Mucosa of descending colon (tissue), 3 donors: ENCODE data around the gene GALNT18. TPM values are rescaled to one million over a fixed set of nuclear protein-coding genes. Genes with fewer than 3 reads are reported as not detected.

Experiments used
- ATAC-seq: fragments of 200-7000 bp; cut with Tn5 transposase; one replicate; pipeline ENCODE4 v1.9.1; 2020; ENCODE audit warnings: mild to moderate bottlenecking, moderate library complexity
- DNase-seq, 3 donors: peaks; one replicate each; pipeline ENCODE4 v3.0.0-alpha.2; 2020
- H3K36me3 ChIP-seq: fragments of 200-600 bp; one replicate; pipeline ENCODE4 v1.8.0; 2021; ENCODE audit warnings: low read depth, mild to moderate bottlenecking
- H3K4me1 ChIP-seq: fragments of 200-600 bp; one replicate; pipeline ENCODE4 v1.8.0; 2021; ENCODE audit warnings: low read depth, mild to moderate bottlenecking
- H3K4me3 ChIP-seq: fragments of 200-600 bp; one replicate; pipeline ENCODE4 v1.8.0; 2021; ENCODE audit warnings: mild to moderate bottlenecking
- H3K9me3 ChIP-seq: fragments of 200-600 bp; one replicate; pipeline ENCODE4 v1.8.0; 2021; ENCODE audit warnings: mild to moderate bottlenecking
- intact Hi-C, 2 donors: fragments of 100-400 bp; cut with DNase I in 1 of 2; cut with micrococcal nuclease in 1 of 2; formaldehyde crosslinking; loops; one replicate each; pipeline versions ENCODE4 v1.11.0 to v1.11.1; 2022; cut with DNase I, micrococcal nuclease
- total RNA-seq, 3 donors: library from RNA; stranded (reverse); fragmentation: NEBNext Ultra II Directional in 2 of 3; extraction: Animal tissue kit (Norgen Biotek cat#: 25700) in 2 of 3; gene quantifications; one replicate each; pipeline versions ENCODE4 v1.2.1 to v1.2.4, GENCODE V29; 2021 to 2023
- TF ChIP-seq, protein P1 (sequence below): fragments of 200-600 bp; IDR thresholded peaks from one replicate; pipeline ENCODE4 v1.8.0; 2022; ENCODE audit warnings: antibody characterized with exemption, mild to moderate bottlenecking
- donor health status: DM: no; HTN: no; CAD: no; lungs with moderate emphysema.
- donor health status: DM: no; HTN: no; CAD: no.
- donor health status: DM: no; HTN: yes; CAD: no.

GALNT18 gene
- total RNA-seq, 3 donors from 2014 or later = 2.0 to 27.8 (median 5.4) TPM

DNA sequence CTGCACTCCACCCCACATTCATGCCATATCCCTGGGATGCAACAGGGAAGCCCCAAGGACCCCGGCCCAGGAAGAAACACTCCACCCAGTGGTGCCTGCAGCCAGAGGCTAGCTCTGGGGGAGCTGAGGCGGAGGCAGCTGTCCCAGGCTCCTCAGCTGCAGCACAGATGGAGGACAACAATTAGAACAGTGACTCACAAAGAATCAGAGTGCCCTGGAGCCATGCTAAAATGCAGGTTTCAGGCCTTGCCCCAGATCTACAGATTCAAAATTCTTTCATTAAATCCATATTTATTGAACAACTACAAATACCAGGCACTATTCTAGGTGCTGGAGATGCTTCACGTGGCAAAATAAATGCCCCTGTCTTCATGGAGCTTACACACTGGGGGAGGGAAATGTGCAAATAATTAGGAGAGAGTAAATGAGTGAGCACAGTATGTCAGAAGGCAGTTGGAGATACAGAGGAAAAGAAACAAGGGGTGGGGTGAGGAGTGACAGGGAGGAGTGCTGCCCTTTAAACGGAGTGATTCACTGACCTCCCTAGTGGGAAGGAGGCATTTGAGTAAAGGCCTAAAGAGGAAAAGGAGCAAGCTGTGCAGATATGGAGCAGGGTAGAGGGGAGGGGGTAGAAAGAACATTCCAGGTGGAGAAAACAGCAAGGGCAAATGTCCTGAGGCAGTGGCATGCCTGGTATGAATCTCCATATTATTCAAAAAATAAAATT is 195.4 kb downstream of the GALNT18 start:
- Histone ChIP-seq H3K9me3 (no peaks in the 10 kb centered on the region), H3K36me3 (no peaks in the 10 kb centered on the region), H3K4me1 (no peaks in the 10 kb centered on the region), H3K4me3 (no peak overlapping the region)
- peak; percentile 78 for ATAC-seq
- TF ChIP-seq, protein P1, sequence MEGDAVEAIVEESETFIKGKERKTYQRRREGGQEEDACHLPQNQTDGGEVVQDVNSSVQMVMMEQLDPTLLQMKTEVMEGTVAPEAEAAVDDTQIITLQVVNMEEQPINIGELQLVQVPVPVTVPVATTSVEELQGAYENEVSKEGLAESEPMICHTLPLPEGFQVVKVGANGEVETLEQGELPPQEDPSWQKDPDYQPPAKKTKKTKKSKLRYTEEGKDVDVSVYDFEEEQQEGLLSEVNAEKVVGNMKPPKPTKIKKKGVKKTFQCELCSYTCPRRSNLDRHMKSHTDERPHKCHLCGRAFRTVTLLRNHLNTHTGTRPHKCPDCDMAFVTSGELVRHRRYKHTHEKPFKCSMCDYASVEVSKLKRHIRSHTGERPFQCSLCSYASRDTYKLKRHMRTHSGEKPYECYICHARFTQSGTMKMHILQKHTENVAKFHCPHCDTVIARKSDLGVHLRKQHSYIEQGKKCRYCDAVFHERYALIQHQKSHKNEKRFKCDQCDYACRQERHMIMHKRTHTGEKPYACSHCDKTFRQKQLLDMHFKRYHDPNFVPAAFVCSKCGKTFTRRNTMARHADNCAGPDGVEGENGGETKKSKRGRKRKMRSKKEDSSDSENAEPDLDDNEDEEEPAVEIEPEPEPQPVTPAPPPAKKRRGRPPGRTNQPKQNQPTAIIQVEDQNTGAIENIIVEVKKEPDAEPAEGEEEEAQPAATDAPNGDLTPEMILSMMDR = no peak
- intact Hi-C loops = no loop called here
- DNase-seq = no peak

DNA sequence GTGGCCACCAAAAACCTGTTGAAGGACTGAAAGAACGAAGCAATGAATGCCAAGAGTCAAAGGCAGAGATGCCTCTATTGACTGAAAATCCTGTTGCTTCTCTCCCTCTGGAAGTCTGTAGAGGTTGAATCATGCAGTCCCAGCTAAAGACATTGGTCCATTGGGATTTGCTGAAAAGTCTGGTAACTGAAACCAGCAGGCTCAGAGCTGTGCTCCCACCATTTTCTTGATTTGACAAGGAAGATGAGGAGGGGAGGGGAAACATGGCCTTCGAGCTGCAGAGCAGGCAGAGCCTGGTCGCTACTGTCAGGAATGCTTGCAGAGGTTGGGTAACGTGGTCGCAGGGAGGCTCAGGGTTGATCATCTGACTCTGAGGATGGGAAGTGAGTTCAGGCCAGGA is 196.0 kb downstream of the GALNT18 start:
- Histone ChIP-seq H3K9me3 (no peaks in the 10 kb centered on the region), H3K36me3 (no peaks in the 10 kb centered on the region), H3K4me3 (no peak overlapping the region), H3K4me1 (no peaks in the 10 kb centered on the region)
- no peak for DNase-seq
- TF ChIP-seq, protein P1 = no peak
- no peak for ATAC-seq
- intact Hi-C loops = no loop called here

DNA sequence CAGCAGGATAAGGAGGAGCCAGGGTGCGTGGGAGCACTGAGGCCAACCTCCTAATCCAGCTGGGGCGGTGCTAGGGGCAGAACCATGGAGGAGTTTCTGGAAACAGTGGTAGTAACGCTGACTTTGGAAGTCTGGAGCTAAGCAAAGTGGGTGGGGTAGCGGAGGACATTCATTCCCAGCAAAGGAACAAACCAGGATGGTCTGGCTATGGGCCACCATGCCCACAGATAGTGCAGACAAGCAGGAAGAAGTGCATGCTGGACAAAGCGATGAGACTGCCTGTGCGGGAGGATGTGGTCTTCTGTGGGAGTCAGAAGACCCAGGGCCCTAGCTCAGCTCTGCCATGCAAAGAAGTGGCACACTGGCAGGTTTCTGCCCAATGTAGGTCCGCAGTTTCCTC is 197.1 kb downstream of the GALNT18 start:
- no peak for ATAC-seq
- no peaks in the 10 kb centered on the region for H3K4me1 ChIP-seq
- TF ChIP-seq, protein P1 = no peak
- intact Hi-C loops = no loop called here
- H3K36me3 ChIP-seq = no peaks in the 10 kb centered on the region
- no peaks in the 10 kb centered on the region for H3K9me3 ChIP-seq
- no peak overlapping the region for H3K4me3 ChIP-seq
- DNase-seq = no peak

DNA sequence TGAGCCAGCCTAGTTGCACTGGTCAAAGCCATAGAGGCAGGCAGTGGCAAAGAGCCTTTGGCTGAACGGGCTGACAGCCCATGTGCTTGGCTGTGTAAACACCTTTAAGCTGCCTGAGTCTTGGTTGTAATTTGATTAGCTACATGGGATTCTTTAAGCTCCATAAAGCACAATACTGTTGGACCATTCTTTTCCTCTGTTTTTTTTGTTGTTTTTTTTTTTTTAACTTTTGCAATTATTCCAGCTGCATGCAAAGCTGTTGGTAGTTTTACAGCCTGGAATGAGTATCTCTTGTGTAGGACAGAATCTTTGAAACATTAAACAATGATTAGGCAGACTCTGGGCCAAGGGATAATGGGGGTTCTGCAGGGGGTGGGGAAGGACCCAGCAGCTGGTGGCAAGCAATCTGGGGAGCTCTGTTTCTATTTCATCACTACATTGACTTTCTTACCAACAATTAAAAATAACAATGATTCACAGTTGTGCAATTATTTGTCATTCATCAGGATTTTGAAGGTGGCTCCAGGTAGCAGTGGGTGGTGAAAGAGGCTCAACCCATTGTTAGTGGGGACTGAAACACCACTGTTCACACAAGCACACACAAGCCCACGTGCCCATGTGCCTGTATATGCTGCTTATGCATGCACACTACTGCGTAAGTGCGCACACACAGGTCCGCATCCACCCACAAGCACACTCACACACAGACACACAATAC is 199.2 kb downstream of the GALNT18 start:
- no peaks in the 10 kb centered on the region for H3K4me1 ChIP-seq
- DNase-seq (no peak), ATAC-seq (no peak)
- no peaks in the 10 kb centered on the region for H3K9me3 ChIP-seq
- no peak overlapping the region for H3K4me3 ChIP-seq
- H3K36me3 ChIP-seq = no peaks in the 10 kb centered on the region
- TF ChIP-seq, protein P1 = no peak
- intact Hi-C loops = no loop called here

DNA sequence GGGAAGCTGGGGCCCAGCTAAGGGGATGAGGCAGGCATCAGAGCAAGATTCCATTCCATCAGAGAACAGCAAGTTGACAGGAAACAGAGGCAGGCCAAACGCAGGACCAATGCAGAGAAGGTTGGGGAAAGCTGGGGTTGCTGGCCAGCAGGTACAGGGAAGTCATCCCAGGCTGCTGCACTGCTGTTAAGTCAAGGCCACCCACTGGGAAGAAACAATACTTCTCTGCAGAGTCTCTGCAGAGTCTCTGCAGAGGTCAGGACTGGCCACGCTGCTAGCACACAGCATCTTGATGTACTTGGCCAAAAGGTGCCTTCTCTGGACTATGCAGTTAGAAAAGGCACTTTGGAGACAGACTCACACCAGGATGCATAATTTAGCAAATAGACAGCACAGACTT is 200.3 kb downstream of the GALNT18 start:
- Histone ChIP-seq H3K36me3 (no peaks in the 10 kb centered on the region), H3K4me1 (no peaks in the 10 kb centered on the region), H3K9me3 (no peaks in the 10 kb centered on the region), H3K4me3 (no peak overlapping the region)
- ATAC-seq (no peak), DNase-seq (no peak)
- TF ChIP-seq, protein P1 = no peak
- intact Hi-C loops = no loop called here
